Caco-2 (cell line): ENCODE measurements around the gene MCOLN3. TPM values are rescaled to one million over a fixed set of nuclear protein-coding genes. Genes with fewer than 3 reads are reported as not detected.

ENCODE experiments used
- BruUV-seq: library from RNA; stranded (reverse); fragments of 400-500 nt; replicated peaks from 2 replicates; lab custom pipeline; 2021; lab: Mats Ljungman, UMichigan
- CTCF ChIA-PET: fragments of 300-600 bp; sonication (Branson Sonifier 250); formaldehyde crosslinking; loops from one replicate; lab custom pipeline; 2022; ENCODE audit warnings: antibody characterized with exemption; lab: Charles Lee
- POLR2A ChIA-PET: fragments of 300-600 bp; sonication (Branson Sonifier 250); formaldehyde crosslinking; loops from one replicate; lab custom pipeline; 2022; ENCODE audit warnings: antibody characterized with exemption; lab: Charles Lee
- DNase-seq, 2 experiments: peaks; one replicate each; pipeline versions ENCODE4 v3.0.0 to v3.0.0-alpha.2; 2020 to 2022
- H3K27me3 ChIP-seq: replicated peaks from 2 replicates; pipeline ENCODE4 v1.6.0; 2011; ENCODE audit warnings: low read length; ENCODE audit not compliant: control insufficient read depth, insufficient read depth
- H3K36me3 ChIP-seq: 2 replicates; pipeline ENCODE4 v1.5.1; 2011; ENCODE audit warnings: low read length; ENCODE audit not compliant: control insufficient read depth, insufficient read depth
- H3K4me1 ChIP-seq: fragments of 250-450 bp; sonication (Bioruptor Pico); 2 replicates; pipeline ENCODE4 v1.5.1; 2020; ENCODE audit warnings: mild to moderate bottlenecking
- H3K4me3 ChIP-seq: 2 replicates; pipeline ENCODE4 v1.5.1; 2011; ENCODE audit warnings: low read depth, mild to moderate bottlenecking, control low read depth, low read length
- H3K9me3 ChIP-seq: fragments of 250-450 bp; sonication (Bioruptor Pico); 2 replicates; pipeline ENCODE4 v1.5.1; 2020; ENCODE audit warnings: mild to moderate bottlenecking, moderate library complexity
- H3K27ac Mint-ChIP-seq: one replicate; pipeline ENCODE4 v1.8.0; 2022; ENCODE audit warnings: mixed read lengths; ENCODE audit not compliant: unreplicated experiment
- H3K27me3 Mint-ChIP-seq: one replicate; pipeline ENCODE4 v1.8.0; 2022; ENCODE audit warnings: mixed read lengths; ENCODE audit not compliant: insufficient read depth, unreplicated experiment
- H3K36me3 Mint-ChIP-seq: one replicate; pipeline ENCODE4 v1.8.0; 2022; ENCODE audit warnings: mild to moderate bottlenecking, mixed read lengths; ENCODE audit not compliant: insufficient read depth, unreplicated experiment
- H3K4me1 Mint-ChIP-seq: one replicate; pipeline ENCODE4 v1.8.0; 2022; ENCODE audit warnings: low read depth, mixed read lengths; ENCODE audit not compliant: unreplicated experiment
- H3K4me3 Mint-ChIP-seq: one replicate; pipeline ENCODE4 v1.8.0; 2022; ENCODE audit warnings: mild to moderate bottlenecking, moderate library complexity, mixed read lengths; ENCODE audit not compliant: unreplicated experiment
- H3K9me3 Mint-ChIP-seq: one replicate; pipeline ENCODE4 v1.8.0; 2022; ENCODE audit warnings: mixed read lengths; ENCODE audit not compliant: unreplicated experiment
- intact Hi-C: fragments of 100-400 bp; cut with micrococcal nuclease; formaldehyde crosslinking; loops from one replicate; pipeline ENCODE4 v1.10.0; 2022; ENCODE audit not compliant: unreplicated experiment
- total RNA-seq: library from RNA; stranded (reverse); gene quantifications from 2 replicates; pipeline ENCODE4 v1.2.3, GENCODE V29; 2022
- TF ChIP-seq, protein P1 (sequence below), 2 experiments: fragments of 200-600 bp in 1 of 2; IDR thresholded peaks; 1 replicate in 1 of 2; 2 replicates in 1 of 2; pipeline versions ENCODE4 v1.5.1 to v1.8.0; 2011 to 2022; ENCODE audit warnings: antibody characterized with exemption in 1 of 2, control low read depth in 1 of 2, inconsistent platforms in 1 of 2, low read depth in 1 of 2, low read length in 1 of 2, mild to moderate bottlenecking in 1 of 2, moderate library complexity in 1 of 2; ENCODE audit not compliant: insufficient read depth in 1 of 2, severe bottlenecking in 1 of 2, unreplicated experiment in 1 of 2

Gene MCOLN3
- total RNA-seq, 1 experiment from 2014 or later, result 2.5 TPM

DNA sequence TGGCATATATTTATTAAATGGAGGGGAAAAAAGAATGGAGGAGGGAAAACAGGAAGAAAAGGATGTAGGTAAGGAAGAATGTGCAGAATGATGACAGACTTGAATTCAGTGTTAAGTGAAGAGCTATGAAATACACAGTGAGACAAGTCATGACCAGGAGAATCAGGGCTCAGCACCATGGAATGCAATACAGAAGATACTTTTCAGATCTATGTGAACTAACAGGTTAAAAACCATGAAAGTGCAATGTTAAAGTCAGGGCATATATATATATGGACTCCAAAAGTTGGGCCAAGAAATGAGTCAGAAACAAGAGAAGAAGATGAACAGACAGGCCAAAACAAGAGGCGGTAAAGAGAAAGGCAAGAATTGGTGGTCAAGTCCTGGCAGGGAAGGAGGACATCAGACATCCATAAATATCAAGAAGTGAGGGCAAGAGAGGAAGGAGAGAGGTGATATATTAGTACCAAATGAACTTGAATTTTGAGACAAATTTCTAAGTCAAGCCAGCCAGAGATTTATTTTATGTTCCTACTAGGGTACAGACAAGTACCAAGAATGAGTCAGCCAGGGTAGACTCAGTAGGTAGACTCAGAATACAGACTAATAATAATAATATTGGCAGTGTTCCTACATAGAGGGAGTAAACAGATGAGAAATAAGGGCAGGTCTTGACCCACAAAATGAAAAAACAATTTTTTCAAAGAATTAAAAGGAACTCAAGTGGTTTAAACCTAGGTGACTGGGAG lies 39.5 kb upstream of the MCOLN3 start:
- H3K4me1 Mint-ChIP-seq, result no peaks in the 10 kb centered on the region
- Histone ChIP-seq H3K36me3 (no peaks in the 10 kb centered on the region), H3K4me3 (no peak overlapping the region), H3K27me3 (no peaks in the 10 kb centered on the region), H3K4me1 (no peaks in the 10 kb centered on the region), H3K9me3 (no peaks in the 10 kb centered on the region)
- no peak overlapping the region for H3K27ac Mint-ChIP-seq
- no peaks in the 10 kb centered on the region for H3K36me3 Mint-ChIP-seq
- no TSS peak for BruUV-seq
- no peak for DNase-seq
- TF ChIP-seq, protein P1, sequence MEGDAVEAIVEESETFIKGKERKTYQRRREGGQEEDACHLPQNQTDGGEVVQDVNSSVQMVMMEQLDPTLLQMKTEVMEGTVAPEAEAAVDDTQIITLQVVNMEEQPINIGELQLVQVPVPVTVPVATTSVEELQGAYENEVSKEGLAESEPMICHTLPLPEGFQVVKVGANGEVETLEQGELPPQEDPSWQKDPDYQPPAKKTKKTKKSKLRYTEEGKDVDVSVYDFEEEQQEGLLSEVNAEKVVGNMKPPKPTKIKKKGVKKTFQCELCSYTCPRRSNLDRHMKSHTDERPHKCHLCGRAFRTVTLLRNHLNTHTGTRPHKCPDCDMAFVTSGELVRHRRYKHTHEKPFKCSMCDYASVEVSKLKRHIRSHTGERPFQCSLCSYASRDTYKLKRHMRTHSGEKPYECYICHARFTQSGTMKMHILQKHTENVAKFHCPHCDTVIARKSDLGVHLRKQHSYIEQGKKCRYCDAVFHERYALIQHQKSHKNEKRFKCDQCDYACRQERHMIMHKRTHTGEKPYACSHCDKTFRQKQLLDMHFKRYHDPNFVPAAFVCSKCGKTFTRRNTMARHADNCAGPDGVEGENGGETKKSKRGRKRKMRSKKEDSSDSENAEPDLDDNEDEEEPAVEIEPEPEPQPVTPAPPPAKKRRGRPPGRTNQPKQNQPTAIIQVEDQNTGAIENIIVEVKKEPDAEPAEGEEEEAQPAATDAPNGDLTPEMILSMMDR (IDR thresholded peaks at IDR 0.05; ENCODE audit: insufficient read depth in 1 of 2, low read depth in 1 of 2, low read length in 1 of 2, severe bottlenecking in 1 of 2, unreplicated experiment in 1 of 2), result no peak
- ChIA-PET POLR2A (no interaction called here), CTCF (no interaction called here)
- H3K27me3 Mint-ChIP-seq, result peaks cover 5% of the 10 kb centered on the region
- intact Hi-C loops, result no loop called here
- H3K4me3 Mint-ChIP-seq, result no peak overlapping the region
- no peaks in the 10 kb centered on the region for H3K9me3 Mint-ChIP-seq

DNA sequence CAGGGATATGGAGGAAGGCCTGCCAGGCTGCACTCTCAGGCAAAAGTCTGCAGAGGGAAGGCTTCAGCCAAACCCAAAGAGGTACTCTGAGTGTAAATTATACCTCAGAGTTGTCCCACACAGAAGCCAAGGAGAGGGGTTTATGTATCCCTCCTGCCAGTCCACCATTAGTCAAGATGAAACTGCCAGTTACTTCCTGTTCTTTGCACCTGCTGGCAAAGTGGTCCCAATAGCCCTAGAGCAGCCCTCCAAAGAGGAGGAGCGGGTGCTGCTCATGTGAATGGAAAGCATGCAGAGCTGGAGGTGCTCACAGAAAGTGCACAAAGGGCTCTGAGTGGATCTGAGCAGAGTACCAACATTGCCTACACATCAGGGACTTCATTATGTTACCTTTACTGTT lies 37.1 kb upstream of the MCOLN3 start:
- no peaks in the 10 kb centered on the region for H3K9me3 Mint-ChIP-seq
- Histone ChIP-seq H3K9me3 (no peaks in the 10 kb centered on the region), H3K36me3 (no peaks in the 10 kb centered on the region), H3K4me3 (no peak overlapping the region), H3K27me3 (no peaks in the 10 kb centered on the region), H3K4me1 (no peaks in the 10 kb centered on the region)
- no peaks in the 10 kb centered on the region for H3K36me3 Mint-ChIP-seq
- peaks cover 3% of the 10 kb centered on the region for H3K27me3 Mint-ChIP-seq
- BruUV-seq, result no TSS peak
- TF ChIP-seq, protein P1 (IDR thresholded peaks at IDR 0.05; ENCODE audit: insufficient read depth in 1 of 2, low read depth in 1 of 2, low read length in 1 of 2, severe bottlenecking in 1 of 2, unreplicated experiment in 1 of 2), result no peak
- ChIA-PET CTCF (no interaction called here), POLR2A (no interaction called here)
- intact Hi-C loops, result no loop called here
- H3K27ac Mint-ChIP-seq, result no peak overlapping the region
- no peak overlapping the region for H3K4me3 Mint-ChIP-seq
- no peak for DNase-seq
- H3K4me1 Mint-ChIP-seq, result no peaks in the 10 kb centered on the region

- ChIA-PET CTCF (interaction anchor here (1.0 kb wide), 1 partner anchor 134 kb away, joined by 15 read pairs; no protein-coding TSS in a partner anchor), POLR2A (no interaction called here)
- H3K9me3 Mint-ChIP-seq, result no peaks in the 10 kb centered on the region
- no peaks in the 10 kb centered on the region for H3K4me1 Mint-ChIP-seq
- no peaks in the 10 kb centered on the region for H3K36me3 Mint-ChIP-seq
- H3K27ac Mint-ChIP-seq, result no peak overlapping the region
- TF ChIP-seq, protein P1 (IDR thresholded peaks at IDR 0.05; ENCODE audit: insufficient read depth in 1 of 2, low read depth in 1 of 2, low read length in 1 of 2, severe bottlenecking in 1 of 2, unreplicated experiment in 1 of 2), result peak in 1 of 2 experiments; percentile 25
- Histone ChIP-seq H3K9me3 (no peaks in the 10 kb centered on the region), H3K4me1 (no peaks in the 10 kb centered on the region), H3K36me3 (no peaks in the 10 kb centered on the region), H3K4me3 (no peak overlapping the region), H3K27me3 (no peaks in the 10 kb centered on the region)
- intact Hi-C loops, result loop anchor here (1.0 kb wide), 1 partner anchor 134 kb away; no protein-coding TSS in a partner anchor
- no TSS peak for BruUV-seq
- peaks cover 3% of the 10 kb centered on the region for H3K27me3 Mint-ChIP-seq
- peak in 1 of 2 experiments; percentile 4 for DNase-seq
- no peak overlapping the region for H3K4me3 Mint-ChIP-seq
These were observed 30.6 kb upstream of the MCOLN3 start for GRCh38 chr1:85078903-85079302.
